SK-N-SH (cell line): ENCODE data around the gene IDUA. TPM values are rescaled to one million over a fixed set of nuclear protein-coding genes. Genes with fewer than 3 reads are reported as not detected.
A peak's percentile ranks its signal among the peaks of the same experiment; 100 is the strongest.

Experiments
- CTCF ChIA-PET: fragments of 300-600, 350-600 bp; formaldehyde crosslinking; extraction: SDS; loops from one replicate; lab custom pipeline; 2021; lab: Yijun Ruan, JAX
- POLR2A ChIA-PET: fragments of 350-600 bp; sonication (Branson Sonifier 250); formaldehyde crosslinking; extraction: SDS; loops from one replicate; lab custom pipeline; 2020; ENCODE audit warnings: antibody characterized with exemption, inconsistent platforms; lab: Yijun Ruan, JAX
- DNase-seq: peaks from one replicate; pipeline ENCODE4 v3.0.0; 2012
- H2AFZ ChIP-seq: fragments of 200-600 bp; sonication (generic); 2 replicates; pipeline ENCODE4 v1.8.1; 2016; ENCODE audit warnings: antibody characterized with exemption, mild to moderate bottlenecking, low read depth
- H3F3A ChIP-seq: fragments of 200-600 bp; sonication (generic); replicated peaks from 2 replicates; pipeline ENCODE3; 2016; ENCODE audit warnings: antibody characterized with exemption, mild to moderate bottlenecking; ENCODE audit not compliant: insufficient read depth
- H3K27ac ChIP-seq, 2 experiments: fragments of 200-500 bp in 1 of 2; fragments of 200-600 bp in 1 of 2; sonication (Bioruptor generic) in 1 of 2; sonication (generic), shearing (Covaris generic) in 1 of 2; 2 replicates each; pipeline versions ENCODE4 v1.5.1 to v1.6.1; 2014 to 2016; ENCODE audit warnings: low read depth in 2 of 2, inconsistent platforms in 1 of 2, low read length in 1 of 2, mild to moderate bottlenecking in 1 of 2, mixed read lengths in 1 of 2
- H3K27me3 ChIP-seq: fragments of 200-600 bp; sonication (generic), shearing (Covaris generic); 2 replicates; pipeline ENCODE4 v1.6.1; 2016; ENCODE audit warnings: mixed run types; ENCODE audit not compliant: insufficient read depth
- H3K36me3 ChIP-seq, 2 experiments: fragments of 200-500 bp in 1 of 2; fragments of 200-600 bp in 1 of 2; sonication (Bioruptor generic) in 1 of 2; sonication (generic) in 1 of 2; replicated peaks in 1 of 2; 2 replicates each; pipeline versions ENCODE3 to v1.5.1; 2014 to 2016; ENCODE audit warnings: low read length in 1 of 2, mild to moderate bottlenecking in 1 of 2; ENCODE audit not compliant: insufficient read depth in 2 of 2, control insufficient read depth in 1 of 2
- H3K4me1 ChIP-seq, 2 experiments: fragments of 200-500 bp in 1 of 2; fragments of 200-600 bp in 1 of 2; sonication (Bioruptor generic) in 1 of 2; sonication (generic), shearing (Covaris generic) in 1 of 2; 2 replicates each; pipeline versions ENCODE4 v1.5.1 to v1.6.1; 2014 to 2016; ENCODE audit warnings: low read depth in 1 of 2, low read length in 1 of 2, mixed run types in 1 of 2; ENCODE audit not compliant: insufficient read depth in 2 of 2, control insufficient read depth in 1 of 2
- H3K4me2 ChIP-seq: fragments of 200-600 bp; sonication (generic), shearing (Covaris generic); 2 replicates; pipeline ENCODE4 v1.6.1; 2017; ENCODE audit warnings: mixed run types
- H3K4me3 ChIP-seq, 2 experiments: fragments of 200-500 bp in 1 of 2; fragments of 200-600 bp in 1 of 2; sonication (Bioruptor generic) in 1 of 2; sonication (generic), shearing (Covaris generic) in 1 of 2; 2 replicates each; pipeline versions ENCODE4 v1.5.1 to v1.8.1; 2014 to 2016; ENCODE audit warnings: low read depth in 2 of 2, inconsistent platforms in 1 of 2, low read length in 1 of 2, mild to moderate bottlenecking in 1 of 2, mixed read lengths in 1 of 2, moderate library complexity in 1 of 2
- H3K79me2 ChIP-seq: fragments of 200-600 bp; sonication (generic); 2 replicates; pipeline ENCODE4 v1.8.1; 2017; ENCODE audit warnings: mild to moderate bottlenecking; ENCODE audit not compliant: insufficient read depth
- H3K9ac ChIP-seq: fragments of 200-600 bp; sonication (generic); 2 replicates; pipeline ENCODE4 v1.6.1; 2017; ENCODE audit warnings: mixed run types
- H3K9me2 ChIP-seq: fragments of 200-600 bp; sonication (generic); 2 replicates; pipeline ENCODE4 v1.6.1; 2017; ENCODE audit warnings: mixed run types
- H3K9me3 ChIP-seq: fragments of 200-600 bp; sonication (generic); 2 replicates; pipeline ENCODE4 v1.6.1; 2017; ENCODE audit warnings: mixed run types, mild to moderate bottlenecking, moderate library complexity
- H4K20me1 ChIP-seq: fragments of 200-600 bp; sonication (generic); 2 replicates; pipeline ENCODE4 v1.6.1; 2017; ENCODE audit warnings: mild to moderate bottlenecking, mixed run types; ENCODE audit not compliant: insufficient read depth
- CTCF ChIP-seq: fragments of 200-600 bp; sonication (generic); IDR thresholded peaks from 2 replicates; pipeline ENCODE4 v1.6.1; 2017; ENCODE audit warnings: antibody characterized with exemption, mild to moderate bottlenecking, moderate library complexity
- ELF1 ChIP-seq: IDR thresholded peaks from 2 replicates; pipeline ENCODE4 v1.4.0; 2012
- EP300 ChIP-seq, 2 experiments: IDR thresholded peaks; 2 replicates each; pipeline versions ENCODE4 v1.4.0 to v1.6.1; 2012; ENCODE audit warnings: borderline replicate concordance in 1 of 2, low read depth in 1 of 2, low read length in 1 of 2
- EZH2phosphoT487 ChIP-seq: fragments of 200-600 bp; sonication (generic); IDR thresholded peaks from 2 replicates; pipeline ENCODE4 v1.6.1; 2017; ENCODE audit warnings: low read depth, mixed run types, mild to moderate bottlenecking, antibody characterized with exemption, moderate library complexity, borderline replicate concordance
- FOSL2 ChIP-seq: IDR thresholded peaks from 2 replicates; pipeline ENCODE4 v1.4.0; 2012; ENCODE audit warnings: low read depth, mild to moderate bottlenecking, moderate library complexity, borderline replicate concordance
- GABPA ChIP-seq: IDR thresholded peaks from 2 replicates; pipeline ENCODE4 v1.4.0; 2012; ENCODE audit warnings: low read depth, mild to moderate bottlenecking
- JUND ChIP-seq: IDR thresholded peaks from 2 replicates; pipeline ENCODE4 v1.4.0; 2012
- MXI1 ChIP-seq: IDR thresholded peaks from 2 replicates; pipeline ENCODE4 v1.6.1; 2012; ENCODE audit warnings: mild to moderate bottlenecking, low read depth, low read length, improper control_type of control experiment
- NRF1 ChIP-seq: IDR thresholded peaks from 2 replicates; pipeline ENCODE4 v1.6.1; 2012; ENCODE audit warnings: low read depth, mild to moderate bottlenecking, low read length
- PBX3 ChIP-seq: IDR thresholded peaks from 2 replicates; pipeline ENCODE4; 2012
- RAD21 ChIP-seq: IDR thresholded peaks from 2 replicates; pipeline ENCODE4 v1.6.1; 2012; ENCODE audit warnings: mild to moderate bottlenecking, low read length
- RFX5 ChIP-seq: IDR thresholded peaks from 2 replicates; pipeline ENCODE4 v1.6.1; 2012; ENCODE audit warnings: mild to moderate bottlenecking, improper control_type of control experiment, low read length
- RXRA ChIP-seq: IDR thresholded peaks from 2 replicates; pipeline ENCODE4 v1.4.0; 2012; ENCODE audit warnings: low read depth, mild to moderate bottlenecking, borderline replicate concordance
- SIN3A ChIP-seq: IDR thresholded peaks from 2 replicates; pipeline ENCODE4 v1.6.1; 2012; ENCODE audit warnings: low read depth, mild to moderate bottlenecking, low read length, moderate library complexity, borderline replicate concordance
- SMC3 ChIP-seq: IDR thresholded peaks from 2 replicates; pipeline ENCODE4 v1.6.1; 2012; ENCODE audit warnings: low read depth, low read length, improper control_type of control experiment
- YY1 ChIP-seq: IDR thresholded peaks from 2 replicates; pipeline ENCODE4 v1.4.0; 2012; ENCODE audit warnings: low read depth, mild to moderate bottlenecking
- WGBS: methylation state at CpG from one replicate; pipeline ENCODE4 v1.1.6; 2017; ENCODE audit warnings: low lambda C conversion rate; 5-methylcytosine and 5-hydroxymethylcytosine counted together
- polyA plus RNA-seq, 3 experiments: library from polyadenylated mRNA; depleted of rRNA; stranded (reverse); fragments of >200 nt; gene quantifications; 2 replicates each; pipeline ENCODE4 v1.2.3, GENCODE V29; 2012
- TF ChIP-seq, protein P1 (sequence below): IDR thresholded peaks from 2 replicates; pipeline ENCODE4 v1.4.0; 2012; ENCODE audit warnings: low read depth, borderline replicate concordance
- TF ChIP-seq, protein P2 (sequence below): IDR thresholded peaks from 2 replicates; pipeline ENCODE4 v1.4.0; 2012; ENCODE audit warnings: low read depth

The IDUA gene
- polyA plus RNA-seq, 1 of the 3 experiments (the other 2 are of a cell fraction): 24.4 TPM

DNA sequence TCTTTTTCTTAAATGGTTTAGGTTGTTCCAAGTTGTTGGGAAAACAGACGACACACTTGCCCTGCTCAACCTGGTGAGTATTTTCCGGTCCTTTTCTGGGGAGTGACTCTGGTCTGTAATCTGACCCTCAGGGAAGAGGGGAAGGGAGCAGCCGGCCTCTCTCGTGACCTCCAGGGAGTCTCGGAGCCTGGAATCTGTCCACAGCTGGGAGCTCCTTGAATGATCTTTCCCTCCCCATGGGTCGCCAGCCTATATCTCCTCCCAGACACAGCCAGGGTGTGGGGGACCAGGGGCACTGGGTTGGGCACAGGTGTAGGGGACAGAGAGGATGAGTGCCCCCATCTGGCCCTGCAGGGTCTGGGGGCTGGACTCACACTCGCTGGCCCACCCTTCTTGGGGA lies 35.7 kb upstream of the IDUA start:
- 88% methylated on average over 6 of the region's 7 CpGs for WGBS
- DNase-seq: no peak
- no peak overlapping the region for H3K9ac ChIP-seq

GRCh38 chr4:951594-952468 lies 35.0 kb upstream of the IDUA start:
- H3K4me1 ChIP-seq: no peaks in the 10 kb centered on the region
- H3K9me2 ChIP-seq: no peaks in the 10 kb centered on the region
- ChIA-PET CTCF (no interaction called here), POLR2A (no interaction called here)
- H3K9me3 ChIP-seq: no peaks in the 10 kb centered on the region
- H3F3A ChIP-seq: no peaks in the 10 kb centered on the region
- H3K4me3 ChIP-seq: no peak overlapping the region
- 86% methylated on average over 9 of the region's 23 CpGs for WGBS
- no peak overlapping the region for H3K9ac ChIP-seq
- no peak overlapping the region for H3K4me2 ChIP-seq
- H3K27ac ChIP-seq: no peak overlapping the region
- TF ChIP-seq EZH2phosphoT487 (no peak), RAD21 (no peak), GABPA (no peak), NRF1 (no peak), SIN3A (no peak), EP300 (IDR thresholded peaks at IDR 0.05; ENCODE audit: borderline replicate concordance in 1 of 2, low read depth in 1 of 2, low read length in 1 of 2) (no peak)
- TF ChIP-seq, protein P1, sequence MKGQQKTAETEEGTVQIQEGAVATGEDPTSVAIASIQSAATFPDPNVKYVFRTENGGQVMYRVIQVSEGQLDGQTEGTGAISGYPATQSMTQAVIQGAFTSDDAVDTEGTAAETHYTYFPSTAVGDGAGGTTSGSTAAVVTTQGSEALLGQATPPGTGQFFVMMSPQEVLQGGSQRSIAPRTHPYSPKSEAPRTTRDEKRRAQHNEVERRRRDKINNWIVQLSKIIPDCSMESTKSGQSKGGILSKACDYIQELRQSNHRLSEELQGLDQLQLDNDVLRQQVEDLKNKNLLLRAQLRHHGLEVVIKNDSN: no peak
- TF ChIP-seq, protein P2, sequence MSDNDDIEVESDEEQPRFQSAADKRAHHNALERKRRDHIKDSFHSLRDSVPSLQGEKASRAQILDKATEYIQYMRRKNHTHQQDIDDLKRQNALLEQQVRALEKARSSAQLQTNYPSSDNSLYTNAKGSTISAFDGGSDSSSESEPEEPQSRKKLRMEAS: no peak
- no peaks in the 10 kb centered on the region for H3K79me2 ChIP-seq
- H3K36me3 ChIP-seq: no peaks in the 10 kb centered on the region
- H2AFZ ChIP-seq: no peak overlapping the region
- DNase-seq: peak; percentile 33
- no peaks in the 10 kb centered on the region for H3K27me3 ChIP-seq
- no peaks in the 10 kb centered on the region for H4K20me1 ChIP-seq

More for the DNA sequence above, 35.7 kb upstream of the IDUA start:
- no peaks in the 10 kb centered on the region for H3K4me1 ChIP-seq
- no peaks in the 10 kb centered on the region for H3K36me3 ChIP-seq
- TF ChIP-seq JUND: no peak
- no peak for TF ChIP-seq ELF1
- no peak for TF ChIP-seq MXI1
- no peak for TF ChIP-seq NRF1
- no peak for TF ChIP-seq SMC3
- no peak for TF ChIP-seq GABPA
- TF ChIP-seq RFX5: no peak
- TF ChIP-seq RXRA: no peak
- TF ChIP-seq YY1: no peak
- TF ChIP-seq PBX3: no peak
- TF ChIP-seq RAD21: no peak
- no peak for TF ChIP-seq CTCF
- TF ChIP-seq FOSL2: no peak
- CTCF ChIA-PET: no interaction called here
- no peaks in the 10 kb centered on the region for H3K79me2 ChIP-seq
- POLR2A ChIA-PET: no interaction called here
- no peaks in the 10 kb centered on the region for H3F3A ChIP-seq
- H2AFZ ChIP-seq: no peak overlapping the region
- H3K27me3 ChIP-seq: no peaks in the 10 kb centered on the region
- no peak overlapping the region for H3K27ac ChIP-seq
- H3K4me3 ChIP-seq: no peak overlapping the region
- no peaks in the 10 kb centered on the region for H4K20me1 ChIP-seq
- no peak overlapping the region for H3K4me2 ChIP-seq
- no peaks in the 10 kb centered on the region for H3K9me3 ChIP-seq
- H3K9me2 ChIP-seq: no peaks in the 10 kb centered on the region
